GM19467 (cell line): Measurements from ENCODE around the gene SALL2.

Experiments used
- ATAC-seq: cut with Tn5 transposase; IDR thresholded peaks from one replicate; pipeline ENCODE4 v1.9.1; 2021; ENCODE audit warnings: mild to moderate bottlenecking, moderate library complexity; ENCODE audit not compliant: unreplicated experiment

Gene SALL2

GRCh38 chr14:21494902-21495762 lies 31.0 kb downstream of the SALL2 start:
- ATAC-seq: no peak

GRCh38 chr14:21486640-21487087 lies 39.5 kb downstream of the SALL2 start:
- no peak for ATAC-seq

- peak; percentile 99 for ATAC-seq
Observed at GRCh38 chr14:21476925-21477681, 49.0 kb downstream of the SALL2 start, which contains the start of the genes RAB2B and TOX4. Gene RAB2B, minus strand, starts transcription at chr14:21476959. Its CDS starts 87 bp downstream, at chr14:21476872. Gene TOX4, plus strand, starts transcription at chr14:21477195. Its CDS starts 84 bp downstream, at chr14:21477279.

GRCh38 chr14:21476523-21476924 lies 49.6 kb downstream of the SALL2 start:
- no peak for ATAC-seq

- ATAC-seq: no peak
Observed at GRCh38 chr14:21475767-21476522, 50.2 kb downstream of the SALL2 start.
